ENCODE measurements around the gene GPX2.

Gene GPX2

GRCh38 chr14:64934338-64934929 is 8.1 kb downstream of the GPX2 start:
- no peak overlapping the region for H3K4me3 ChIP-seq (replicated peaks; ENCODE audit: insufficient read depth, low read length)
- H3K27me3 ChIP-seq (ENCODE audit: insufficient read depth, poor library complexity, severe bottlenecking) = no peaks in the 10 kb centered on the region
- H3K27ac ChIP-seq (replicated peaks) = no peak overlapping the region
- no peak for DNase-seq (ENCODE audit: low read depth in 1 of 2, low spot score in 1 of 2)
- TF ChIP-seq REST (IDR thresholded peaks at IDR 0.05; ENCODE audit: insufficient replicate concordance, low read depth) (no peak), SPI1 (IDR thresholded peaks at IDR 0.05; ENCODE audit: borderline replicate concordance, low read depth) (no peak), POLR2AphosphoS5 (IDR thresholded peaks at IDR 0.05; ENCODE audit: low read depth) (no peak), GABPA (IDR thresholded peaks at IDR 0.05; ENCODE audit: low read depth) (no peak)
- TF ChIP-seq, protein P1, sequence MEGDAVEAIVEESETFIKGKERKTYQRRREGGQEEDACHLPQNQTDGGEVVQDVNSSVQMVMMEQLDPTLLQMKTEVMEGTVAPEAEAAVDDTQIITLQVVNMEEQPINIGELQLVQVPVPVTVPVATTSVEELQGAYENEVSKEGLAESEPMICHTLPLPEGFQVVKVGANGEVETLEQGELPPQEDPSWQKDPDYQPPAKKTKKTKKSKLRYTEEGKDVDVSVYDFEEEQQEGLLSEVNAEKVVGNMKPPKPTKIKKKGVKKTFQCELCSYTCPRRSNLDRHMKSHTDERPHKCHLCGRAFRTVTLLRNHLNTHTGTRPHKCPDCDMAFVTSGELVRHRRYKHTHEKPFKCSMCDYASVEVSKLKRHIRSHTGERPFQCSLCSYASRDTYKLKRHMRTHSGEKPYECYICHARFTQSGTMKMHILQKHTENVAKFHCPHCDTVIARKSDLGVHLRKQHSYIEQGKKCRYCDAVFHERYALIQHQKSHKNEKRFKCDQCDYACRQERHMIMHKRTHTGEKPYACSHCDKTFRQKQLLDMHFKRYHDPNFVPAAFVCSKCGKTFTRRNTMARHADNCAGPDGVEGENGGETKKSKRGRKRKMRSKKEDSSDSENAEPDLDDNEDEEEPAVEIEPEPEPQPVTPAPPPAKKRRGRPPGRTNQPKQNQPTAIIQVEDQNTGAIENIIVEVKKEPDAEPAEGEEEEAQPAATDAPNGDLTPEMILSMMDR (IDR thresholded peaks at IDR 0.05; ENCODE audit: insufficient read depth, low read length) = no peak

- Histone ChIP-seq H3K27ac (replicated peaks) (no peak overlapping the region), H3K4me3 (replicated peaks; ENCODE audit: insufficient read depth, low read length) (no peak overlapping the region), H3K27me3 (ENCODE audit: insufficient read depth, poor library complexity, severe bottlenecking) (no peaks in the 10 kb centered on the region)
- no peak for DNase-seq (ENCODE audit: low read depth in 1 of 2, low spot score in 1 of 2)
- TF ChIP-seq GABPA (IDR thresholded peaks at IDR 0.05; ENCODE audit: low read depth) (no peak), REST (IDR thresholded peaks at IDR 0.05; ENCODE audit: insufficient replicate concordance, low read depth) (no peak), POLR2AphosphoS5 (IDR thresholded peaks at IDR 0.05; ENCODE audit: low read depth) (no peak), SPI1 (IDR thresholded peaks at IDR 0.05; ENCODE audit: borderline replicate concordance, low read depth) (no peak)
- TF ChIP-seq, protein P1 (IDR thresholded peaks at IDR 0.05; ENCODE audit: insufficient read depth, low read length) = no peak
Observed at GRCh38 chr14:64932231-64932630, 10.3 kb downstream of the GPX2 start.

GRCh38 chr14:64931123-64931522 is 11.4 kb downstream of the GPX2 start:
- no peak overlapping the region for H3K27ac ChIP-seq (replicated peaks)
- no peak for DNase-seq (ENCODE audit: low read depth in 1 of 2, low spot score in 1 of 2)

More at GRCh38 chr14:64931123-64931522, 11.4 kb downstream of the GPX2 start:
- H3K27me3 ChIP-seq (ENCODE audit: insufficient read depth, poor library complexity, severe bottlenecking) = no peaks in the 10 kb centered on the region
- TF ChIP-seq GABPA (IDR thresholded peaks at IDR 0.05; ENCODE audit: low read depth) (no peak), REST (IDR thresholded peaks at IDR 0.05; ENCODE audit: insufficient replicate concordance, low read depth) (no peak), SPI1 (IDR thresholded peaks at IDR 0.05; ENCODE audit: borderline replicate concordance, low read depth) (no peak), POLR2AphosphoS5 (IDR thresholded peaks at IDR 0.05; ENCODE audit: low read depth) (no peak)
- TF ChIP-seq, protein P1 (IDR thresholded peaks at IDR 0.05; ENCODE audit: insufficient read depth, low read length) = no peak
- no peak overlapping the region for H3K4me3 ChIP-seq (replicated peaks; ENCODE audit: insufficient read depth, low read length)

Data from HL-60 (cell line).